SJCRH30 (cell line): Measurements from ENCODE around the gene LRRC3C. TPM values are rescaled to one million over a fixed set of nuclear protein-coding genes. Genes with fewer than 3 reads are reported as not detected.
"Not testable (repeated sequence)": the region's sequence is repeated elsewhere in the genome, so short reads cannot be mapped to it uniquely, and the experiment has no call there.

Experiments
- DNase-seq, 2 experiments: peaks; one replicate each; pipeline ENCODE4 v3.0.0-alpha.2; 2015 to 2020
- H3K27ac ChIP-seq: fragments of 250-450 bp; sonication (Bioruptor Pico); 2 replicates; pipeline ENCODE4 v1.5.1; 2020; ENCODE audit warnings: mild to moderate bottlenecking, moderate library complexity
- H3K27me3 ChIP-seq: fragments of 250-450 bp; sonication (Bioruptor Pico); 2 replicates; pipeline ENCODE4 v1.5.1; 2020; ENCODE audit warnings: mild to moderate bottlenecking, moderate library complexity
- H3K36me3 ChIP-seq: fragments of 250-450 bp; sonication (Bioruptor Pico); 2 replicates; pipeline ENCODE4 v1.5.1; 2020; ENCODE audit warnings: mild to moderate bottlenecking, moderate library complexity
- H3K4me1 ChIP-seq: fragments of 250-450 bp; sonication (Bioruptor Pico); 2 replicates; pipeline ENCODE4 v1.5.1; 2020; ENCODE audit warnings: mild to moderate bottlenecking, moderate library complexity
- H3K4me3 ChIP-seq: fragments of 250-450 bp; sonication (Bioruptor Pico); 2 replicates; pipeline ENCODE4 v1.5.1; 2020; ENCODE audit warnings: mild to moderate bottlenecking, moderate library complexity
- H3K9me3 ChIP-seq: fragments of 250-450 bp; sonication (Bioruptor Pico); replicated peaks from 2 replicates; pipeline ENCODE4 v1.5.1; 2020; ENCODE audit warnings: mild to moderate bottlenecking, moderate library complexity
- total RNA-seq: library from RNA; depleted of rRNA; stranded (reverse); fragments of >200 nt; shearing (Covaris generic); gene quantifications from 2 replicates; pipeline ENCODE4 v1.2.3, GENCODE V29; 2014; rRNA removed

LRRC3C gene
- total RNA-seq: not detected in 2 replicates

DNA sequence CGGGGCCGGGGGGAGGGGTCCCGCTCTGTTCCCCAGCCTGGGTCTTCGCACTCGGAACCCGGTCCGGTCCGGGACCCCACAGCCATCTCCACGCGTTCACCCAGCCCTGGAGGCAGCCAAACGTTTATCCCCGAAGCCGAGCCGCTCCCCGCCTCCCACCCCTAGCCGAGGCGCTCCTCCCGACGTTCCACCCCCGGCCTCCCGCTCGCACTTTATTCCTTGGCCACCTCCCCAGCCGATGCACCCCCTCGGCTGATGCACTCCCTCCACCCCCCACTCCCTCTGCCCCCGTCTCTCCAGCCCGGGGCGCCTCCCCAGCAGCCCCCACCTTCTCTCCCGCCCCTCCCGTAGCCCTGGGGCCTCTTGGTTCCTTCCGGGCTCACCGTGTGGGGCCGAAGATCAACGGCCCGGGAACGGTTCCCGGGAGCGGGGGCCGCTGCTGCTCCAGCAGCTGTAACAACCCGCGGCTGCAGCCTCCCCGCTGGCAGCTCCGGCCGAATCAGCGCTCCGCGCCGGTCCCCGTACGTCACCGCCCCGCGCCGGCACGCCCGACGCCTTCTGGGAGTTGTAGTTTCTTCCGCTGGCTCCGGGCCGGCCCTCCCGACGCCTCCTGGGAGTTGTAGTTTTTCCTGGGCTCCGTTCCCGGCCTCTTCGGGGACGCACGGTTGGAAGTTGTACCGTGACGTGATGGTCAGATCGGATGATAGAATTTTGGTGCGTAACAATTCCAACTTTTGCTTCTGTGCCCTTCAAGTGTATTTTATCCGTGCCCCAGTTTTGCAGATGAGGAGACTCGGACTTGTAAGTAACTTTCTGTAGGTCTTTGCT lies at the start of gene LRRC3C, which contains the start of gene ORMDL3:
TSS of gene LRRC3C (plus strand) at position 632 of the 828 bp plus-strand sequence. CDS start 13,792 bp downstream, outside the sequence.
TSS of gene ORMDL3 (minus strand) at position 501 of the 828 bp plus-strand sequence. CDS start 3,398 bp downstream, outside the sequence.
- H3K4me3 ChIP-seq: peak within 1 kb of the TSS; percentile 67
- H3K4me1 ChIP-seq: peaks cover 14% of the 10 kb centered on the region
- no peaks in the 10 kb centered on the region for H3K9me3 ChIP-seq
- H3K27ac ChIP-seq: peak within 1 kb of the TSS; percentile 52
- H3K27me3 ChIP-seq: no peaks in the 10 kb centered on the region
- peak; percentile 93 to 94 for DNase-seq
- no peaks in the 10 kb centered on the region for H3K36me3 ChIP-seq

DNA sequence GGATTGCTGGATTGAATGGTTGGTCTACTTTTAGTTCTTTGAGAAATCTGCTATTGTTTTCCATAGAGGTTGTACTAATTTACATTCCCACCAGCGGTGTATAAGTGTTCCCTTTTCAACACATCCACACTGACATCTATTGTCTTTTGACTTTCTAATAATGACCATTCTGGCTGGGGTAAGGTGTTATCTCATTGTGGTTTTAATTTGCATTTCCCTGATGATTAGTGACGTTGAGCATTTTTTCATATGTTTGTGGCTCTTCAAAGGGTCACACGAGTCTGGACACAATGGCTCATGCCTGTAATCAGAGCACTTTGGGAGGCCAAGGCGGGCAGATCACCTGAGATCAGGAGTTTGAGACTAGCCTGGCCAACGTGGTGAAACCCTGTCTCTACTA lies 41.4 kb upstream of the LRRC3C start:
- not testable (repeated sequence) for H3K4me1 ChIP-seq

GRCh38 chr17:39887078-39887477 lies 40.5 kb upstream of the LRRC3C start:
- H3K4me1 ChIP-seq: no peaks in the 10 kb centered on the region
- no peaks in the 10 kb centered on the region for H3K36me3 ChIP-seq
- peaks cover 7% of the 10 kb centered on the region; the same call in 1 of the 2 replicates for H3K27me3 ChIP-seq
- no peak for DNase-seq
- H3K4me3 ChIP-seq: no peak overlapping the region
- H3K9me3 ChIP-seq: no peaks in the 10 kb centered on the region
- no peak overlapping the region for H3K27ac ChIP-seq

More for the DNA sequence above, 41.4 kb upstream of the LRRC3C start:
- not testable (repeated sequence) for DNase-seq, H3K9me3 ChIP-seq, H3K27ac ChIP-seq, H3K4me3 ChIP-seq, H3K27me3 ChIP-seq, H3K36me3 ChIP-seq

- Histone ChIP-seq H3K4me3 (no peak overlapping the region), H3K4me1 (no peaks in the 10 kb centered on the region), H3K36me3 (no peaks in the 10 kb centered on the region), H3K27me3 (peaks cover 4% of the 10 kb centered on the region; the same call in 1 of the 2 replicates), H3K27ac (no peak overlapping the region), H3K9me3 (no peaks in the 10 kb centered on the region)
- DNase-seq: no peak
Observed at GRCh38 chr17:39889200-39889599, 38.3 kb upstream of the LRRC3C start.

- no peak for DNase-seq
- H3K9me3 ChIP-seq: no peaks in the 10 kb centered on the region
- no peak overlapping the region for H3K27ac ChIP-seq
- H3K36me3 ChIP-seq: no peaks in the 10 kb centered on the region
- H3K27me3 ChIP-seq: peaks cover 4% of the 10 kb centered on the region; the same call in 1 of the 2 replicates
- no peaks in the 10 kb centered on the region for H3K4me1 ChIP-seq
- no peak overlapping the region for H3K4me3 ChIP-seq
Observed at GRCh38 chr17:39894681-39895376, 32.7 kb upstream of the LRRC3C start.

DNA sequence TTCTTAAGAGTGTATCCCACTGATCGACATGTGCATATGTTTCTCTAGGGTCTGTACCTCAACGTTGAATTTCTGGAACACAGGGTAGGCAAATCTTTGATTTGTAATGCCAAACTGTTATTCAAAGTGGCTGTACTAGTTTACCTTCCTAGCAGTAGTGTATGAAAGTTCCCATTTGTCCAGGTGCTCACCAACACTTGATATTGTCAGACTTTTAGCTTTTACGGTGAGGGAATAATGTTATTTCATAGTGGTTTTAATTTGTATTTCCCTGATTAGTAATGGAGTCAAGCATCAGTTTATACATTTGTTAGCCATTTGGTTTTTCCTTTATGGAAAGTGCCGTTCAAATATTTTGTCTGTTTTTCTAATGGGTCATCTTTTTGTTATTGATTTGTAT lies 29.4 kb upstream of the LRRC3C start:
- Histone ChIP-seq H3K27me3 (no peaks in the 10 kb centered on the region), H3K36me3 (no peaks in the 10 kb centered on the region), H3K9me3 (no peaks in the 10 kb centered on the region), H3K27ac (no peak overlapping the region), H3K4me3 (no peak overlapping the region), H3K4me1 (no peaks in the 10 kb centered on the region)
- no peak for DNase-seq

DNA sequence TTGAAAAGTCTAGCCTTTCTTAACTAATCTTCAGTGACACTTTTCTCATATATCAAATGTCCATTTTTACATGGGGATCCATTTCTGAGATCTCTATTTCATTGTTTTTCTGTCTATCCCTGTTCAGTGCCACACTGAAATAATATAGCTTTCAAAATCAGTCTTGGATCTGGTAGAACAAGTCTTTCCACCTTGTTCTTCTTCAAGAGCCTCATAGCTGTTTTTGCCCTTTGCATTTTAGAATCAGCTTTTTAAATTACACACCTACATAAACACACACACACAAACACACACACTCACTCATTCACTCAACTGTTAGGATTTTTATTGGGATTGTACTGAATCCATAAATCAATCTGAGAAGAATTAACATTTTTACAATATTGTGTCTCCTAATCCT lies 28.3 kb upstream of the LRRC3C start:
- Histone ChIP-seq H3K9me3 (no peaks in the 10 kb centered on the region), H3K4me3 (no peak overlapping the region), H3K27ac (no peak overlapping the region), H3K36me3 (no peaks in the 10 kb centered on the region), H3K4me1 (no peaks in the 10 kb centered on the region), H3K27me3 (no peaks in the 10 kb centered on the region)
- DNase-seq: no peak

- H3K4me3 ChIP-seq, H3K9me3 ChIP-seq, H3K27ac ChIP-seq, H3K4me1 ChIP-seq, H3K36me3 ChIP-seq, H3K27me3 ChIP-seq, DNase-seq: not testable (repeated sequence)
Observed at GRCh38 chr17:39902027-39902426, 25.5 kb upstream of the LRRC3C start.

DNA sequence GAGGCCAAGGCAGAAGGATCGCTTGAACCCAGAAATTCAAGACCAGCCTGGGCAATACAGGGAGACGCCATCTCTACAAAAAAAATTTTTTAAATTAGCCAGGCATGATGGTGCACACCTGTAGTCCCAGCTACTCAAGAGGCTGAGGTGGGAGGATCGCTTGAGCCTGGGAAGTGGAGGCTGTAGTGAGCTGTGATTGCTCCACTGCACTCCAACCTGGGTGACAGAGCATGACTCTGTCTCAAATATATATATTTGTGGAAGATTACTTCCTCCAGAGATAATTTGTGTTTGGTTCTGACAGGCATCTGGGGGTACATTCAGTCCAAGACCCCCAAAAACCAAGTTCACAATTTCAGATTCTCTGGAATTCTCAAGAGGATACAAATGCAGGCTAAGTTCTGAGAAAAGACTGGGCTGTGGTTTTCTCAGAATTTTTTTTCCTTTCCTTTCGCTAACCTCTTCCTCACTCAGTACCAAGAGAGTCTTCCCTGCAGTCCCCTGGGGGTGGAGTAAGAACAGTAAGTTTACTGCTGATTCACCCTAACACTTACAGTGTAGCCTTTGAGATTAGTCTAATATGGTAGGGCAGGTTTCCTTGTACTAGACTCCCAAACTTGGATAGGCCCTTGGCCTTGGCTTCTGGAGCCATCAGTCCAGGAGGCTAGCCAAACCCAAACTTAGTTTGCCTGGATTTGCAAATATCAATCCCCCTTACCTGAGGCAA lies 24.2 kb upstream of the LRRC3C start:
- DNase-seq: no peak
- H3K9me3 ChIP-seq: no peaks in the 10 kb centered on the region
- no peaks in the 10 kb centered on the region for H3K36me3 ChIP-seq
- no peak overlapping the region for H3K27ac ChIP-seq
- H3K4me1 ChIP-seq: no peaks in the 10 kb centered on the region
- H3K27me3 ChIP-seq: no peaks in the 10 kb centered on the region
- H3K4me3 ChIP-seq: no peak overlapping the region

- H3K27ac ChIP-seq: no peak overlapping the region
- H3K4me3 ChIP-seq: no peak overlapping the region
- no peak for DNase-seq
- H3K27me3 ChIP-seq: no peaks in the 10 kb centered on the region
- no peaks in the 10 kb centered on the region for H3K36me3 ChIP-seq
- no peaks in the 10 kb centered on the region for H3K4me1 ChIP-seq
- no peaks in the 10 kb centered on the region for H3K9me3 ChIP-seq
Observed at GRCh38 chr17:39904990-39905288, 22.6 kb upstream of the LRRC3C start.

DNA sequence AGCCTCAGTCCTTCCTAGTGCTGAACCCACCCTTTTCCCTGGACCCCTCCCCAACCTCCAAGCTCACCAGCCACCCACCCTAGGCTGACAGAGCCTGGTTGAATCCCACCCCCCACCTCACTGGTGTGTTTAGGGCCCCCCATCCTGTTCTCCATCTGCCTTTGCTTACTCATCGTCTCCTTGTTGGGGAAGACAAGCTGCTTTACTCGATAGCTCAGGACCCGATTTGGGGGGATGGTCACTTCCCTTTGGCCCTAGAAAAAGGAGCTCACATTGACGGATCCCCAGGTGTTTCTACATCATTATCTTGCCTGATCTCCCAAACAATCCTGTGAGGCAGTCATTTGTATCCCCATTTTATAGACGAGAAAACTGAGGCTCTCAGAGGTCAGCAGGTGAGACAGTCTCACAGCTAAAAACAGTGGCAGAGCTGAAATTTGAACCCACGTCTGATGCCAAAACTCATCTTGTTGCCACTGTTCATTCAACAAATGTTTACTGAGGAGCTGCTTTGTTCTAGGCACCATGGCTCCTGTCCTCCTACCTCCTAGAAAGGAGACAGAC lies 18.7 kb upstream of the LRRC3C start:
- H3K4me1 ChIP-seq: no peaks in the 10 kb centered on the region
- H3K27me3 ChIP-seq: no peaks in the 10 kb centered on the region
- no peaks in the 10 kb centered on the region for H3K36me3 ChIP-seq
- no peaks in the 10 kb centered on the region for H3K9me3 ChIP-seq
- no peak for DNase-seq
- H3K27ac ChIP-seq: no peak overlapping the region
- H3K4me3 ChIP-seq: no peak overlapping the region

- no peaks in the 10 kb centered on the region for H3K9me3 ChIP-seq
- no peaks in the 10 kb centered on the region for H3K36me3 ChIP-seq
- no peaks in the 10 kb centered on the region for H3K27me3 ChIP-seq
- no peak overlapping the region for H3K4me3 ChIP-seq
- DNase-seq: no peak
- no peaks in the 10 kb centered on the region for H3K4me1 ChIP-seq
- H3K27ac ChIP-seq: no peak overlapping the region
Observed at GRCh38 chr17:39913989-39914388, 13.5 kb upstream of the LRRC3C start.

GRCh38 chr17:39915559-39915958 lies 12.0 kb upstream of the LRRC3C start:
- no peak overlapping the region for H3K27ac ChIP-seq
- H3K36me3 ChIP-seq: no peaks in the 10 kb centered on the region; the same call in 1 of the 2 replicates
- H3K27me3 ChIP-seq: no peaks in the 10 kb centered on the region
- H3K9me3 ChIP-seq: no peaks in the 10 kb centered on the region
- H3K4me3 ChIP-seq: no peak overlapping the region
- DNase-seq: no peak
- no peaks in the 10 kb centered on the region for H3K4me1 ChIP-seq

- no peak for DNase-seq
- Histone ChIP-seq H3K4me1 (no peaks in the 10 kb centered on the region), H3K36me3 (no peaks in the 10 kb centered on the region; the same call in 1 of the 2 replicates)
Observed at GRCh38 chr17:39916918-39917317, 10.6 kb upstream of the LRRC3C start.

More at GRCh38 chr17:39916918-39917317, 10.6 kb upstream of the LRRC3C start:
- Histone ChIP-seq H3K27me3 (no peaks in the 10 kb centered on the region), H3K27ac (no peak overlapping the region), H3K4me3 (no peak overlapping the region), H3K9me3 (no peaks in the 10 kb centered on the region)
